Coronary artery (tissue), 2 donors: ENCODE results near the gene RRAGC.

Source experiments
- DNase-seq: peaks from one replicate; pipeline ENCODE4 v3.0.0-alpha.2; 2017; ENCODE audit warnings: low spot score
- H3K27ac ChIP-seq, 2 donors: fragments of 200-600 bp; sonication (generic); one replicate each; pipeline ENCODE4 v1.5.1; 2016 to 2019
- H3K4me3 ChIP-seq: fragments of 200-600 bp; sonication (generic); 2 replicates; pipeline ENCODE4 v1.5.1; 2016; ENCODE audit warnings: mild to moderate bottlenecking, moderate library complexity
- CTCF ChIP-seq: fragments of 200-600 bp; sonication (generic); IDR thresholded peaks from one replicate; pipeline ENCODE4 v1.5.1; 2019; ENCODE audit warnings: antibody characterized with exemption

RRAGC gene

GRCh38 chr1:38834937-38835827 is 24.4 kb downstream of the RRAGC start:
- Histone ChIP-seq H3K27ac (no peak overlapping the region), H3K4me3 (no peak overlapping the region)
- no peak for DNase-seq
- peak; percentile 51 for TF ChIP-seq CTCF

- DNase-seq = no peak
- no peak overlapping the region for H3K27ac ChIP-seq
- TF ChIP-seq CTCF = no peak
- no peak overlapping the region for H3K4me3 ChIP-seq
Observed at GRCh38 chr1:38834221-38834782, 25.3 kb downstream of the RRAGC start.

- no peak overlapping the region for H3K27ac ChIP-seq
- H3K4me3 ChIP-seq = no peak overlapping the region
- TF ChIP-seq CTCF = no peak
- no peak for DNase-seq
Observed at GRCh38 chr1:38833146-38833545, 26.4 kb downstream of the RRAGC start.

GRCh38 chr1:38832370-38832734 is 27.2 kb downstream of the RRAGC start:
- no peak for TF ChIP-seq CTCF
- DNase-seq = no peak
- no peak overlapping the region for H3K27ac ChIP-seq
- H3K4me3 ChIP-seq = no peak overlapping the region

GRCh38 chr1:38831731-38832369 is 27.7 kb downstream of the RRAGC start:
- no peak overlapping the region for H3K27ac ChIP-seq
- H3K4me3 ChIP-seq = no peak overlapping the region
- no peak for DNase-seq
- TF ChIP-seq CTCF = no peak

GRCh38 chr1:38829368-38829767 is 30.2 kb downstream of the RRAGC start:
- Histone ChIP-seq H3K27ac (no peak overlapping the region), H3K4me3 (no peak overlapping the region)
- TF ChIP-seq CTCF = no peak
- DNase-seq = no peak
